GM19452 (cell line): Measurements from ENCODE around the gene ARHGAP15.
A peak's percentile ranks its signal among the peaks of the same experiment; 100 is the strongest.

Source experiments
- ATAC-seq: cut with Tn5 transposase; IDR thresholded peaks from one replicate; pipeline ENCODE4 v1.9.1; 2021; ENCODE audit not compliant: unreplicated experiment

ARHGAP15 gene

GRCh38 chr2:143142598-143142997, 13.4 kb downstream of the ARHGAP15 start:
- no peak for ATAC-seq

- no peak for ATAC-seq
Measured at GRCh38 chr2:143144813-143145455, 15.7 kb downstream of the ARHGAP15 start.

- no peak for ATAC-seq
Measured at GRCh38 chr2:143146366-143146765, 17.1 kb downstream of the ARHGAP15 start.

GRCh38 chr2:143146815-143147530, 17.8 kb downstream of the ARHGAP15 start:
- ATAC-seq, result no peak

GRCh38 chr2:143148011-143148410, 18.8 kb downstream of the ARHGAP15 start:
- no peak for ATAC-seq

GRCh38 chr2:143148757-143149156, 19.5 kb downstream of the ARHGAP15 start:
- ATAC-seq, result peak; percentile 67

GRCh38 chr2:143150287-143150686, 21.1 kb downstream of the ARHGAP15 start:
- ATAC-seq, result peak; percentile 40

- ATAC-seq, result no peak
Measured at GRCh38 chr2:143151111-143151752, 22.0 kb downstream of the ARHGAP15 start.

- ATAC-seq, result no peak
Measured at GRCh38 chr2:143152219-143152618, 23.0 kb downstream of the ARHGAP15 start.

- no peak for ATAC-seq
Measured at GRCh38 chr2:143152637-143153036, 23.4 kb downstream of the ARHGAP15 start.

- ATAC-seq, result no peak
Measured at GRCh38 chr2:143155661-143156060, 26.4 kb downstream of the ARHGAP15 start.

GRCh38 chr2:143157001-143157400, 27.8 kb downstream of the ARHGAP15 start:
- ATAC-seq, result no peak

- no peak for ATAC-seq
Measured at GRCh38 chr2:143157418-143157817, 28.2 kb downstream of the ARHGAP15 start.

GRCh38 chr2:143158098-143158497, 28.9 kb downstream of the ARHGAP15 start:
- no peak for ATAC-seq

- ATAC-seq, result no peak
Measured at GRCh38 chr2:143158551-143159485, 29.6 kb downstream of the ARHGAP15 start.

GRCh38 chr2:143159486-143159840, 30.2 kb downstream of the ARHGAP15 start:
- ATAC-seq, result no peak

GRCh38 chr2:143160732-143161707, 31.8 kb downstream of the ARHGAP15 start:
- ATAC-seq, result no peak

- peak; percentile 73 for ATAC-seq
Measured at GRCh38 chr2:143162123-143162837, 33.1 kb downstream of the ARHGAP15 start.

GRCh38 chr2:143162997-143163396, 33.8 kb downstream of the ARHGAP15 start:
- ATAC-seq, result no peak
